Activated CD8-positive, alpha-beta memory T cell treated with anti-CD3 and anti-CD28 coated beads for 24 hours (primary cell): ENCODE measurements around the gene WARS2.

Experiments used
- DNase-seq: peaks from one replicate; pipeline ENCODE4 v3.0.0-alpha.2; 2020

WARS2 gene

GRCh38 chr1:119011706-119012105 lies 128.7 kb downstream of the WARS2 start:
- DNase-seq: no peak

GRCh38 chr1:119011116-119011515 lies 129.3 kb downstream of the WARS2 start:
- no peak for DNase-seq

GRCh38 chr1:119010201-119010600 lies 130.3 kb downstream of the WARS2 start:
- DNase-seq: no peak

GRCh38 chr1:119009312-119009655 lies 131.2 kb downstream of the WARS2 start:
- no peak for DNase-seq

- no peak for DNase-seq
These were observed 131.8 kb downstream of the WARS2 start for GRCh38 chr1:119008483-119009311.

GRCh38 chr1:119007670-119008482 lies 132.6 kb downstream of the WARS2 start:
- no peak for DNase-seq

GRCh38 chr1:119007339-119007669 lies 133.1 kb downstream of the WARS2 start:
- DNase-seq: no peak

- no peak for DNase-seq
These were observed 133.8 kb downstream of the WARS2 start for GRCh38 chr1:119006406-119007279.

GRCh38 chr1:119005724-119006405 lies 134.6 kb downstream of the WARS2 start:
- no peak for DNase-seq

GRCh38 chr1:119004781-119005180 lies 135.7 kb downstream of the WARS2 start:
- DNase-seq: no peak

GRCh38 chr1:119004129-119004527 lies 136.3 kb downstream of the WARS2 start:
- no peak for DNase-seq

- DNase-seq: no peak
These were observed 136.9 kb downstream of the WARS2 start for GRCh38 chr1:119003413-119004128.

GRCh38 chr1:119002028-119002686 lies 138.3 kb downstream of the WARS2 start:
- no peak for DNase-seq

GRCh38 chr1:119001181-119002027 lies 139.0 kb downstream of the WARS2 start:
- DNase-seq: no peak

- DNase-seq: no peak
These were observed 139.9 kb downstream of the WARS2 start for GRCh38 chr1:119000371-119001180.

- DNase-seq: no peak
These were observed 140.9 kb downstream of the WARS2 start for GRCh38 chr1:118999348-119000071.

- DNase-seq: no peak
These were observed 142.3 kb downstream of the WARS2 start for GRCh38 chr1:118998171-118998570.

GRCh38 chr1:118997225-118997624 lies 143.2 kb downstream of the WARS2 start:
- DNase-seq: no peak
